OCI-LY1 (cell line): ENCODE data around the gene ARHGAP10.

ENCODE experiments used
- H2AFZ ChIP-seq: fragments of 200-600 bp; sonication (generic), shearing (Covaris generic); 2 replicates; pipeline ENCODE4 v1.6.0; 2014; ENCODE audit warnings: antibody characterized with exemption, mild to moderate bottlenecking, low read length
- H3F3A ChIP-seq: fragments of 200-600 bp; sonication (generic), shearing (Covaris generic); 2 replicates; pipeline ENCODE4 v1.6.0; 2014; ENCODE audit warnings: mild to moderate bottlenecking, antibody characterized with exemption, low read length, moderate library complexity; ENCODE audit not compliant: insufficient read depth
- H3K27ac ChIP-seq: fragments of 200-600 bp; sonication (generic); 2 replicates; pipeline ENCODE4 v1.5.1; 2014; ENCODE audit warnings: low read length, mixed run types, mild to moderate bottlenecking, low read depth; ENCODE audit not compliant: poor library complexity, severe bottlenecking
- H3K27me3 ChIP-seq: fragments of 200-600 bp; sonication (generic); 2 replicates; pipeline ENCODE4 v1.6.0; 2014; ENCODE audit warnings: antibody characterized with exemption, mild to moderate bottlenecking, low read length, moderate library complexity; ENCODE audit not compliant: insufficient read depth
- H3K36me3 ChIP-seq: fragments of 200-600 bp; sonication (generic); 2 replicates; pipeline ENCODE4 v1.6.1; 2014; ENCODE audit warnings: mild to moderate bottlenecking, antibody characterized with exemption, low read length, moderate library complexity, mixed read lengths; ENCODE audit not compliant: insufficient read depth
- H3K4me1 ChIP-seq: fragments of 200-600 bp; sonication (generic); 2 replicates; pipeline ENCODE4 v1.5.1; 2014; ENCODE audit warnings: mild to moderate bottlenecking, low read length, moderate library complexity; ENCODE audit not compliant: insufficient read depth, severe bottlenecking
- H3K4me2 ChIP-seq: fragments of 200-600 bp; sonication (generic), shearing (Covaris generic); 2 replicates; pipeline ENCODE4 v1.6.1; 2014; ENCODE audit warnings: low read length
- H3K4me3 ChIP-seq: fragments of 200-600 bp; sonication (generic); 2 replicates; pipeline ENCODE4 v1.5.1; 2014; ENCODE audit warnings: low read length, low read depth, mild to moderate bottlenecking, mixed read lengths; ENCODE audit not compliant: poor library complexity, severe bottlenecking
- H3K79me2 ChIP-seq: fragments of 200-600 bp; shearing (Covaris generic); 2 replicates; pipeline ENCODE4 v1.6.1; 2016; ENCODE audit warnings: mixed run types, low read length, mixed read lengths; ENCODE audit not compliant: insufficient read depth
- H3K9ac ChIP-seq: fragments of 200-600 bp; sonication (generic), shearing (Covaris generic); 2 replicates; pipeline ENCODE4 v1.6.1; 2014; ENCODE audit warnings: mild to moderate bottlenecking, low read length, mixed read lengths
- H3K9me2 ChIP-seq: fragments of 200-600 bp; sonication (generic), shearing (Covaris generic); 2 replicates; pipeline ENCODE4 v1.6.1; 2014; ENCODE audit warnings: low read depth, mild to moderate bottlenecking, low read length, mixed read lengths
- H3K9me3 ChIP-seq: fragments of 200-600 bp; shearing (Covaris generic); 2 replicates; pipeline ENCODE4 v1.6.1; 2014; ENCODE audit warnings: low read length, mixed read lengths
- H4K20me1 ChIP-seq: fragments of 200-600 bp; sonication (generic), shearing (Covaris generic); 2 replicates; pipeline ENCODE4 v1.6.0; 2016; ENCODE audit warnings: mild to moderate bottlenecking, low read length; ENCODE audit not compliant: insufficient read depth
- CTCF ChIP-seq: fragments of 200-600 bp; sonication (generic), shearing (Covaris generic); IDR thresholded peaks from 2 replicates; pipeline ENCODE4 v1.5.1; 2017; ENCODE audit warnings: mild to moderate bottlenecking, antibody characterized with exemption, low read length, moderate library complexity, mixed read lengths
- EZH2 ChIP-seq: fragments of 200-600 bp; sonication (generic), shearing (Covaris generic); IDR thresholded peaks from 2 replicates; pipeline ENCODE4 v1.8.0; 2017; ENCODE audit warnings: borderline replicate concordance, mixed run types, mild to moderate bottlenecking, antibody characterized with exemption, low read length, moderate library complexity, mixed read lengths

ARHGAP10 gene

GRCh38 chr4:147916351-147916750 is 184.5 kb downstream of the ARHGAP10 start:
- H3K27ac ChIP-seq = no peak overlapping the region

GRCh38 chr4:147923381-147923780 is 191.5 kb downstream of the ARHGAP10 start:
- Histone ChIP-seq H4K20me1 (no peaks in the 10 kb centered on the region), H3K36me3 (no peaks in the 10 kb centered on the region), H3K27ac (no peak overlapping the region), H3F3A (no peaks in the 10 kb centered on the region), H3K4me2 (no peak overlapping the region), H3K9me3 (no peaks in the 10 kb centered on the region), H3K4me1 (no peaks in the 10 kb centered on the region), H3K4me3 (no peak overlapping the region), H3K79me2 (no peaks in the 10 kb centered on the region), H2AFZ (no peak overlapping the region), H3K9ac (no peak overlapping the region), H3K27me3 (no peaks in the 10 kb centered on the region), H3K9me2 (no peaks in the 10 kb centered on the region)
- TF ChIP-seq CTCF (no peak), EZH2 (no peak)

More at GRCh38 chr4:147916351-147916750, 184.5 kb downstream of the ARHGAP10 start:
- Histone ChIP-seq H2AFZ (no peak overlapping the region), H3K9me2 (no peaks in the 10 kb centered on the region), H3K9ac (no peak overlapping the region), H3K36me3 (no peaks in the 10 kb centered on the region), H3K4me1 (no peaks in the 10 kb centered on the region), H3F3A (no peaks in the 10 kb centered on the region), H3K9me3 (no peaks in the 10 kb centered on the region), H3K27me3 (no peaks in the 10 kb centered on the region), H3K79me2 (no peaks in the 10 kb centered on the region), H4K20me1 (no peaks in the 10 kb centered on the region), H3K4me2 (no peak overlapping the region), H3K4me3 (no peak overlapping the region)
- TF ChIP-seq CTCF = no peak

GRCh38 chr4:147923854-147924253 is 192.0 kb downstream of the ARHGAP10 start:
- no peaks in the 10 kb centered on the region for H3K79me2 ChIP-seq
- TF ChIP-seq EZH2 = no peak
- no peak for TF ChIP-seq CTCF

More at GRCh38 chr4:147923854-147924253, 192.0 kb downstream of the ARHGAP10 start:
- no peaks in the 10 kb centered on the region for H4K20me1 ChIP-seq
- H2AFZ ChIP-seq = no peak overlapping the region
- H3K4me1 ChIP-seq = no peaks in the 10 kb centered on the region
- no peaks in the 10 kb centered on the region for H3K36me3 ChIP-seq
- no peaks in the 10 kb centered on the region for H3K9me2 ChIP-seq
- H3K4me3 ChIP-seq = no peak overlapping the region
- no peak overlapping the region for H3K9ac ChIP-seq
- H3K4me2 ChIP-seq = no peak overlapping the region
- no peaks in the 10 kb centered on the region for H3K27me3 ChIP-seq
- no peaks in the 10 kb centered on the region for H3F3A ChIP-seq
- no peaks in the 10 kb centered on the region for H3K9me3 ChIP-seq
- no peak overlapping the region for H3K27ac ChIP-seq
